ENCODE data around the gene MS4A4A. TPM values are rescaled to one million over a fixed set of nuclear protein-coding genes. Genes with fewer than 3 reads are reported as not detected.

Gene MS4A4A
- total RNA-seq, 1 donor from 2014 or later: not detected

DNA sequence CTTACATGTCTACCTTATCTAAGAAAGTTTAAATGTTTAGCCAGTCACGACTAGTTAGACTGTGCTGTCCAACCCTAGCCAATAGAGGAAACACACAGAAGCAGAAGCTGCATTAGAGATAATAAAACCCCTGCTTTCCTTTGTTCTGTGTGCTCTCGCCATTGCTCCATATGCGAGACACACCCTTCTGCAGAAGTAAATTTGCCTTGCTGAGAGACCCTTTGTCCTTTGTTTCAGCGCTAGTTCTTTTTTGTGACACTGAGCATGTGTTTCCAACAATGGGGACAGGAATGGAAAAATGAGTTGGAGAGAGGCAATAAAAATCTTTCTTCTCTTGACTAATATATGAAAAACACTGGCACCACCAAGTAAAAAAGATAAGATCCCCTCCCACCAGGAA, 19.5 kb upstream of the MS4A4A start:
- TF ChIP-seq, protein P1, sequence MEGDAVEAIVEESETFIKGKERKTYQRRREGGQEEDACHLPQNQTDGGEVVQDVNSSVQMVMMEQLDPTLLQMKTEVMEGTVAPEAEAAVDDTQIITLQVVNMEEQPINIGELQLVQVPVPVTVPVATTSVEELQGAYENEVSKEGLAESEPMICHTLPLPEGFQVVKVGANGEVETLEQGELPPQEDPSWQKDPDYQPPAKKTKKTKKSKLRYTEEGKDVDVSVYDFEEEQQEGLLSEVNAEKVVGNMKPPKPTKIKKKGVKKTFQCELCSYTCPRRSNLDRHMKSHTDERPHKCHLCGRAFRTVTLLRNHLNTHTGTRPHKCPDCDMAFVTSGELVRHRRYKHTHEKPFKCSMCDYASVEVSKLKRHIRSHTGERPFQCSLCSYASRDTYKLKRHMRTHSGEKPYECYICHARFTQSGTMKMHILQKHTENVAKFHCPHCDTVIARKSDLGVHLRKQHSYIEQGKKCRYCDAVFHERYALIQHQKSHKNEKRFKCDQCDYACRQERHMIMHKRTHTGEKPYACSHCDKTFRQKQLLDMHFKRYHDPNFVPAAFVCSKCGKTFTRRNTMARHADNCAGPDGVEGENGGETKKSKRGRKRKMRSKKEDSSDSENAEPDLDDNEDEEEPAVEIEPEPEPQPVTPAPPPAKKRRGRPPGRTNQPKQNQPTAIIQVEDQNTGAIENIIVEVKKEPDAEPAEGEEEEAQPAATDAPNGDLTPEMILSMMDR (IDR thresholded peaks at IDR 0.05): no peak
- H3K4me1 Mint-ChIP-seq (ENCODE audit: low read depth): no peaks in the 10 kb centered on the region
- no peak overlapping the region for H3K27ac Mint-ChIP-seq (ENCODE audit: unreplicated experiment)
- no peak overlapping the region for H3K4me3 Mint-ChIP-seq (ENCODE audit: unreplicated experiment)
- peaks cover 35% of the 10 kb centered on the region for H3K27me3 Mint-ChIP-seq (ENCODE audit: low read depth)
- no peaks in the 10 kb centered on the region for H3K9me3 Mint-ChIP-seq (ENCODE audit: low read depth)
- H3K36me3 Mint-ChIP-seq (ENCODE audit: low read depth): no peaks in the 10 kb centered on the region
- DNase-seq (ENCODE audit: low spot score): no peak

DNA sequence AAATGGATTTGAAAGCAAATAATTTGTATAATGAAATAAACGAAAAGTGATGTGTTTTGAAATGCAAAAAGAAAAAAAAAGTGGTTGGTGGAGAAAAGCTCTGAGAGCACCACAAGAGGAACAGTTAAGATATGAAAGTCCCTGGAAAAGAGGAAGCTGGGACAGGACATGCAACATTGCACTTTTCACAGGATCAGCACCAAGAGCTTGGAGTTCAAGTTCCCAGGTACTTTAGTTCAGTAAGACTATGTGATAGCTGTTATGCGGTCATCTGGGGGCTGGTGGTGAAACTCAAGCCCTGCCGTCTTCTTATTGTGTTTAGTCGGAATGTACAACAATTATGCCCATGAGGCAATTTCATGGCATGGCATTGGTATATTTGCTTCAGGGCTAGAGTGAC, 17.1 kb upstream of the MS4A4A start:
- DNase-seq (ENCODE audit: low spot score): no peak
- H3K4me3 Mint-ChIP-seq (ENCODE audit: unreplicated experiment): no peak overlapping the region
- no peaks in the 10 kb centered on the region for H3K36me3 Mint-ChIP-seq (ENCODE audit: low read depth)
- TF ChIP-seq, protein P1 (IDR thresholded peaks at IDR 0.05): no peak
- H3K27ac Mint-ChIP-seq (ENCODE audit: unreplicated experiment): no peak overlapping the region
- H3K27me3 Mint-ChIP-seq (ENCODE audit: low read depth): peaks cover 40% of the 10 kb centered on the region
- no peaks in the 10 kb centered on the region for H3K4me1 Mint-ChIP-seq (ENCODE audit: low read depth)
- H3K9me3 Mint-ChIP-seq (ENCODE audit: low read depth): no peaks in the 10 kb centered on the region

DNA sequence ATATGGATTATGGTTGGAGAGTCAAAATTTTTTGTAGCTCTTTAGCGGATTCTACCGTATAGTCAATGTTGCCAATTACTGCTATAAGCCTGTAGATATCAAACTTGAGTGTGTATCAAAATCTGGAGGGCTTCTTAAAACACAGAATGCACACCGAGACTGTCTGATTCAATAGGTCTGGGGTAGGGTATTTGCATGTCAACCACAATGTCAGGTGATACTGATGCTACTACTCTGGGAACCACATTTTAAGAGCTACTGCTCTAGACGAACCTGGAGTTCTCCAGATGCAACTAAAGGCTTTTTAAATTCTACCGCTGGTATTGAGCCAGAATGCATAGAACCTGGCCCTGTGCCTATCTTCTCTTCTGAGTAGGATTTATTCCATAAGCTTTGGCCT, 15.8 kb upstream of the MS4A4A start:
- Mint-ChIP-seq H3K27me3 (ENCODE audit: low read depth) (peaks cover 37% of the 10 kb centered on the region), H3K36me3 (ENCODE audit: low read depth) (no peaks in the 10 kb centered on the region), H3K27ac (ENCODE audit: unreplicated experiment) (no peak overlapping the region), H3K4me1 (ENCODE audit: low read depth) (no peaks in the 10 kb centered on the region), H3K9me3 (ENCODE audit: low read depth) (peaks cover under 1% of the 10 kb centered on the region), H3K4me3 (ENCODE audit: unreplicated experiment) (no peak overlapping the region)
- DNase-seq (ENCODE audit: low spot score): no peak
- TF ChIP-seq, protein P1 (IDR thresholded peaks at IDR 0.05): no peak

DNA sequence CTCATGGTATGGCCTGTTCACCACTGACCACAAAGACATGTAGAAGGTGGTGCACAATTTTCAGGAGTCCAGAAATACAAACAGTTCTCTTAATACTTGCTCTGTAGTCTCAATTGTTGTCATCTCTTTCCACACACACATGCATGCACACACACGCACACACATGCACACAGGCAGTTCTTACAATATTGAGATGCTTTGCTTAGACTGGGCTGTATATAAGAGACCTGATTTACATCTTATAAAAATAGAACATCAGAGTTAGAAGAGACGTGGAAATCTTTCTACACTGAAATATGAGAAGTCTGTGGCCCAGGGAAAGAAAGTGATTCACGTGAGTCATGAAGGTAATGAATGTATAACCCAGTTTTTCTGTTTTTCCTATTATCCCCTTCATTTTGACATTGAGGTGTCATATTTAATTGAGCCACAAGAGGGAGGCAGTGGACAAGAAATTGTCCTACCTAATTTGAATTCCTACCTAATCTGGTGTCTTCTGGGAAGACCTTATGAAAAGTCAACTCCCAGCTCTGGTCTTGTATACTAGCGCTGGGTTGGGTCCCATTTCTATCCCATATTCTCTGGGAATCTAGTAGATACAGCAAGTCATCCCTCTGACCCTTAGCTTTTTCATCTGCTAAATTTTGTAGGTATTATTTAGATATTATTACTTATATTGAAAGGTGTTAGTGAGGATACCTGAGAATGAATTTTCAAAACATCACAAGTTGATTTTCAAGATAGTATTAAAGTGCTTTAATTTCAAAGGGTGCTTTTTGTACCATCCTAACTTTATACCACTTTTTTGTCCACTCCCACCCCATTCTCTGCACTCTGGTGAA, 14.9 kb upstream of the MS4A4A start:
- TF ChIP-seq, protein P1 (IDR thresholded peaks at IDR 0.05): peak; percentile 93
- Mint-ChIP-seq H3K4me1 (ENCODE audit: low read depth) (no peaks in the 10 kb centered on the region), H3K4me3 (ENCODE audit: unreplicated experiment) (no peak overlapping the region), H3K27ac (ENCODE audit: unreplicated experiment) (no peak overlapping the region), H3K36me3 (ENCODE audit: low read depth) (no peaks in the 10 kb centered on the region), H3K27me3 (ENCODE audit: low read depth) (peaks cover 33% of the 10 kb centered on the region), H3K9me3 (ENCODE audit: low read depth) (peaks cover 2% of the 10 kb centered on the region)
- no peak for DNase-seq (ENCODE audit: low spot score)

DNA sequence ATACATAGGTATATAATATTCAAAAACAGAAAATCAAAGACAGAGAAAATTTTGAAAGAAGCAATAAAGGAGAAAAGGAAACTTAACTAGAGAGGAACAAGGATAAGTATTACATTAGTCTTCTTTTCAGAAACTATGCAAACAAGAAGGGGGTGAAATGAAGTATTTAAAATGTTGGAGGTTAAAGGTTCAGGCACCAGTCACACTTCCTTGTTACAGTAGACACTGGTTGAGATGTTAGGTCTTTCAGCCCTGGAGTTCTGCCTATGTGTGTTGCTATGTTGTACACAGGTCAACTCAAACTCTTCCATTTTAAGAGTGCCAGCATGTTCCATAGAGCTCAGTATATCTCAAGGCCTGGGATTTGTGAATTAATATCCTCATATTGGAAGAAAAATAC, 6.0 kb upstream of the MS4A4A start:
- Mint-ChIP-seq H3K27ac (ENCODE audit: unreplicated experiment) (peak overlapping the region; percentile 18), H3K9me3 (ENCODE audit: low read depth) (peaks cover 14% of the 10 kb centered on the region), H3K4me1 (ENCODE audit: low read depth) (peaks cover 11% of the 10 kb centered on the region), H3K27me3 (ENCODE audit: low read depth) (no peaks in the 10 kb centered on the region), H3K4me3 (ENCODE audit: unreplicated experiment) (no peak overlapping the region), H3K36me3 (ENCODE audit: low read depth) (no peaks in the 10 kb centered on the region)
- DNase-seq (ENCODE audit: low spot score): no peak
- TF ChIP-seq, protein P1 (IDR thresholded peaks at IDR 0.05): no peak
